Measurements from ENCODE around the gene GIMAP2.
"Not testable (repeated sequence)": the region's sequence is repeated elsewhere in the genome, so short reads cannot be mapped to it uniquely, and the experiment has no call there.

GIMAP2 gene

GRCh38 chr7:150685219-150686029 is at the start of gene GIMAP2:
Gene GIMAP2 (plus strand): TSS chr7:150685706. CDS start chr7:150687060, 1,354 bp downstream.
- no peak for DNase-seq (ENCODE audit: low read depth)

GRCh38 chr7:150641854-150642253 is 43.7 kb upstream of the GIMAP2 start:
- no peak for DNase-seq (ENCODE audit: low read depth)

GRCh38 chr7:150642926-150643325 is 42.6 kb upstream of the GIMAP2 start:
- DNase-seq (ENCODE audit: low read depth): no peak

- DNase-seq (ENCODE audit: low read depth): no peak
These were observed 40.1 kb upstream of the GIMAP2 start for GRCh38 chr7:150645259-150646020.

GRCh38 chr7:150648353-150649079 is 37.0 kb upstream of the GIMAP2 start:
- DNase-seq (ENCODE audit: low read depth): no peak

GRCh38 chr7:150649080-150649385 is 36.5 kb upstream of the GIMAP2 start:
- no peak for DNase-seq (ENCODE audit: low read depth)

GRCh38 chr7:150654692-150655091 is 30.8 kb upstream of the GIMAP2 start:
- DNase-seq (ENCODE audit: low read depth): no peak

GRCh38 chr7:150656047-150656446 is 29.5 kb upstream of the GIMAP2 start:
- no peak for DNase-seq (ENCODE audit: low read depth)

GRCh38 chr7:150657526-150657925 is 28.0 kb upstream of the GIMAP2 start:
- no peak for DNase-seq (ENCODE audit: low read depth)

- DNase-seq (ENCODE audit: low read depth): no peak
These were observed 24.4 kb upstream of the GIMAP2 start for GRCh38 chr7:150660939-150661613.

- not testable (repeated sequence) for DNase-seq (ENCODE audit: low read depth)
These were observed 22.7 kb upstream of the GIMAP2 start for GRCh38 chr7:150662821-150663220.

GRCh38 chr7:150663802-150664494 is 21.6 kb upstream of the GIMAP2 start:
- DNase-seq (ENCODE audit: low read depth): no peak

GRCh38 chr7:150665089-150665748 is 20.3 kb upstream of the GIMAP2 start:
- DNase-seq (ENCODE audit: low read depth): no peak

GRCh38 chr7:150665896-150666295 is 19.6 kb upstream of the GIMAP2 start:
- no peak for DNase-seq (ENCODE audit: low read depth)

- no peak for DNase-seq (ENCODE audit: low read depth)
These were observed 19.1 kb upstream of the GIMAP2 start for GRCh38 chr7:150666412-150666811.

GRCh38 chr7:150668472-150668911 is 17.0 kb upstream of the GIMAP2 start:
- DNase-seq (ENCODE audit: low read depth): no peak

- DNase-seq (ENCODE audit: low read depth): no peak
These were observed 16.5 kb upstream of the GIMAP2 start for GRCh38 chr7:150668977-150669376.

GRCh38 chr7:150671798-150672585 is 13.5 kb upstream of the GIMAP2 start:
- not testable (repeated sequence) for DNase-seq (ENCODE audit: low read depth)

- DNase-seq (ENCODE audit: low read depth): no peak
These were observed 9.8 kb upstream of the GIMAP2 start for GRCh38 chr7:150675714-150676113.

GRCh38 chr7:150676276-150676675 is 9.2 kb upstream of the GIMAP2 start:
- not testable (repeated sequence) for DNase-seq (ENCODE audit: low read depth)
